Muscle of leg (tissue), 11 donors: ENCODE results near the gene CCDC174. TPM values are rescaled to one million over a fixed set of nuclear protein-coding genes. Genes with fewer than 3 reads are reported as not detected.
A peak's percentile ranks its signal among the peaks of the same experiment; 100 is the strongest.

Source experiments
- DNase-seq: peaks from one replicate; pipeline ENCODE4 v3.0.0; 2013
- H3K27ac ChIP-seq: one replicate; pipeline ENCODE4 v1.5.1; 2013; ENCODE audit warnings: mild to moderate bottlenecking, low read length, control low read depth
- H3K27me3 ChIP-seq: one replicate; pipeline ENCODE4 v1.6.1; 2013; ENCODE audit warnings: low read length; ENCODE audit not compliant: control insufficient read depth, insufficient read depth
- H3K36me3 ChIP-seq: one replicate; pipeline ENCODE4 v1.6.1; 2013; ENCODE audit warnings: low read length; ENCODE audit not compliant: control insufficient read depth, insufficient read depth
- H3K4me1 ChIP-seq: one replicate; pipeline ENCODE4 v1.6.1; 2013; ENCODE audit warnings: low read length; ENCODE audit not compliant: control insufficient read depth, insufficient read depth
- H3K4me3 ChIP-seq: one replicate; pipeline ENCODE4 v1.5.1; 2013; ENCODE audit warnings: low read length, control low read depth
- H3K9me3 ChIP-seq: replicated peaks from 2 replicates; pipeline ENCODE4 v1.6.1; 2013; ENCODE audit warnings: low read depth, low read length; ENCODE audit not compliant: control insufficient read depth
- WGBS: methylation state at CpG from one replicate; pipeline ENCODE4 v1.1.5; 2013; ENCODE audit warnings: missing lambda C conversion rate; ENCODE audit not compliant: insufficient coverage; 5-methylcytosine and 5-hydroxymethylcytosine counted together
- polyA plus RNA-seq, 8 donors: library from polyadenylated mRNA; unstranded; fragments of 120-200 nt; gene quantifications; one replicate each; pipeline versions ENCODE4 v1.2.1 to v1.2.3, GENCODE V29; 2013; ENCODE audit warnings: inconsistent platforms in 1 of 8, low replicate concordance in 1 of 8; ENCODE audit not compliant: insufficient read length in 8 of 8, insufficient read depth in 1 of 8
- total RNA-seq: library from RNA; stranded (reverse); fragments of 120-200 nt; gene quantifications from one replicate; pipeline ENCODE4 v1.2.4, GENCODE V29; 2013

The CCDC174 gene
- total and polyA plus RNA-seq, 9 donors = 14.8 to 21.0 (median 17.4) TPM

- no peak overlapping the region for H3K27ac ChIP-seq
- DNase-seq = peak; percentile 80
Observed at GRCh38 chr3:14623569-14624051, 28.0 kb upstream of the CCDC174 start.

DNA sequence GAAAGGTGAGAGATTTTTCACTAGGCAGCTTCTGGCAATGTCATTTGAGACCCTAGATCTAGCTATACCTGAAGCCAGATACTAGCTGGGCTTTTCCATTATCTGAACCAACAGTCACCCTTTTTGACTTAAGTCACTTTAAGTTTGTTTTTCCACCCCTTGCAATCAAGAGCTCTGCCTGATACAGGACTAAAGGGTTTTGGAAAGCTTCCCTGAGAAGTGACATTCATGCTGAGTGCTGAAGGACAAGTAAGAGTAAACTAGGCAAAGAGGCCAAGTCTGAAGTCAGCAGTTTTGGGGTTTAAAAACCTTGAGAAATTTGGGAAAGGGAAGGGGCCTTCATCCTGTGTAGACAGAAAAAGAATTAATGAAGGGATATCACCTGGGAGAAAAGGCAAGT, 27.1 kb upstream of the CCDC174 start:
- peaks cover 7% of the 10 kb centered on the region for H3K27me3 ChIP-seq
- no peak for DNase-seq
- no peak overlapping the region for H3K4me3 ChIP-seq
- H3K9me3 ChIP-seq = peaks cover 4% of the 10 kb centered on the region
- no peak overlapping the region for H3K27ac ChIP-seq
- H3K4me1 ChIP-seq = peaks cover 14% of the 10 kb centered on the region
- no peaks in the 10 kb centered on the region for H3K36me3 ChIP-seq

More at GRCh38 chr3:14623569-14624051, 28.0 kb upstream of the CCDC174 start:
- peaks cover 14% of the 10 kb centered on the region for H3K4me1 ChIP-seq
- no CpG with 5 or more reads among the region's 4 CpGs for WGBS
- no peak overlapping the region for H3K4me3 ChIP-seq
- peaks cover 5% of the 10 kb centered on the region for H3K27me3 ChIP-seq
- peaks cover 2% of the 10 kb centered on the region for H3K9me3 ChIP-seq
- H3K36me3 ChIP-seq = no peaks in the 10 kb centered on the region

DNA sequence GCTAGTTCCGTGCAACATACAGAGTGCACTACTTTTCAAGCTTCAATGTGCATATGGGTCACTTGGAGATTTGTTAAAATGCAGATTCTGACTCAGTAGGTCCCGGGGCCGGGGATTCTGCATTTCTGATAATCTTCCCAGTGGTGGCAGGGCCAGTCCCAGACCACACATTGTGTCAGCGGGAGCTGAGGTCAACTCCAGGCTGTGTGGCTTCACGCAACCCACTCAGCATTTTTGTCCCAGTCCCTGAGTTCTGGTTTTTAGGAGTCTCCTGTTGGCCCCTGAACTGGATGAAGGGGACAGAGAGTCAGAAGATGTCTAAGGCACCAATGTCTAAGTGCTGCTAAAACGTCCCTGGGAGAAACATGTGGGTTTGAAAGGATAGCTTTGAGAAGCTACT, 26.1 kb upstream of the CCDC174 start:
- 72% methylated on average over 4 of the region's 6 CpGs for WGBS

DNA sequence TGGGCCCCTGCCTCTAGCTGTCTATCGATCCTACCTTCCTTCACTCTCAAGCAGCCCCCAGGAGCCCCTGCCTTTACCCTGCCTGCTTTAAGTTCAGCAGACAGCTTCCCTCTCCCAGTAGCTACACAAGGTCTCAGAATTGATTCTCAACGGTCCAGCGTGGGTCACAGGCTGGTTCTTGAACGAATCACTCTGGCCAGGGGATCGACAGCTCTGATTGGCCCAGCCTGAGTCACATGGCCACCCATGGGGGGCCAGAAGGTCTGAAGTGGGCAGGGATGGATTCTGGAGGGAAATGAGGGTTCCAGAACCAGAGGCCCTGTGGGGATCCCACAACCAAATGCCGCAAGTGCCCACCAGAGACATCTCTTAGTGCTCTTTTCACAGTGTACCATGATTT, 23.7 kb upstream of the CCDC174 start:
- no peaks in the 10 kb centered on the region for H3K36me3 ChIP-seq
- WGBS = 77% methylated on average over 1 of the region's 6 CpGs
- H3K4me3 ChIP-seq = no peak overlapping the region
- no peak overlapping the region for H3K27ac ChIP-seq
- peaks cover 8% of the 10 kb centered on the region for H3K4me1 ChIP-seq
- H3K9me3 ChIP-seq = peaks cover 4% of the 10 kb centered on the region
- peaks cover 5% of the 10 kb centered on the region for H3K27me3 ChIP-seq
- DNase-seq = no peak

More for the DNA sequence above, 26.1 kb upstream of the CCDC174 start:
- Histone ChIP-seq H3K27me3 (peaks cover 5% of the 10 kb centered on the region), H3K4me3 (no peak overlapping the region), H3K4me1 (peaks cover 14% of the 10 kb centered on the region), H3K27ac (no peak overlapping the region), H3K36me3 (no peaks in the 10 kb centered on the region), H3K9me3 (peaks cover 4% of the 10 kb centered on the region)
- no peak for DNase-seq

DNA sequence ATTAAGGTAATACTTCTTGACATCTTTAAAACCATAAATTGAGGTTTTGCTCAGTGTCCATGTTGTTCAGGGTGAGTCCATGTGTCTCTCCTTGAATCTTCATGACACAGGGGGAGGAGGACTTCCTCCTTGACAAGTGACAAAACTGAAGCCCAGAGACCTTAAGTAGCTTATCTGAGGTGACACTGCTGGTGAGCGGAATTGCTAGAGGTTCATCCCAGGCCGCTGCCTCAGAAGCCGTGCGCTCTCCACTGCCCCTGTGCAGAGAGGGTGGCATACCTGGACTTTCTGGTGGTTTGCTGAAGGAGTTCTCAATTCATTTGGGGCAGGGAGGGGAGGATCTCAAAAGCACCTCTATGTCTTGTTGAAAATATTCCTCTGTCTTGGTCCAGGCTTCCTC, 23.2 kb upstream of the CCDC174 start:
- 96% methylated on average over 4 of the region's 4 CpGs for WGBS
- DNase-seq = no peak
- Histone ChIP-seq H3K27ac (no peak overlapping the region), H3K4me1 (peaks cover 2% of the 10 kb centered on the region), H3K9me3 (peaks cover 4% of the 10 kb centered on the region), H3K36me3 (no peaks in the 10 kb centered on the region), H3K27me3 (peaks cover 7% of the 10 kb centered on the region), H3K4me3 (no peak overlapping the region)

DNA sequence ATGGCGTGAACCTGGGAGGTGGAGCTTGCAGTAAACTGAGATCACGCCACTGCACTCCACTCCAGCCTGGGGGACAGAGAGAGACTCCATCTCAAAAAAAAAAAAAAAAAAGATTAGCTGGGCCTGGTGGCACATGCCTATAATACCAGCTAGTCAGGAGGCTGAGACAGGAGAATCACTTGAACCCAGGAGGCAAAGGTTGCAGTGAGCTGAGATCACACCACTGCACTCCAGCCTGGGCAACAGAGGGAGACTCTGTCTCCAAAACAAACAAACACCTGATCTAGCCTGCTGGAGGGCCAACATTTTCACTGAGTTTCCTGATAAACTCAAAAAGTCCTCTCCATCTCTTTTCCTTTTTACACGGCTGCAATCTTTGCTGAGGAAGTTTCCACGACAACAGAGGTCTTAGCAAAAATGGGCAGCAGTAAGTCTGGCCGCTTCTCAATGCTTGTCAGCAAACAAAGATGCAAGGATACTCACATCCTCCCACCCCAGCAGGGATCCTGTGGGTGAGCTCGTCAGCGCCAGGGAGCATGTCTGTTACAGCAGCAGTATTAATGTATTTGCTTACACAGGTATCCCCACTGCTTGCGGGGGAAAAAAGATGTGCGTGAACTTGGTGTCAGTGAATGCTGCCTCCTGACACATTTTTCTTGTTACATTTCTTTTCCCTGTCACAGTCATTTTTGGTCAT, 21.0 kb upstream of the CCDC174 start:
- Histone ChIP-seq H3K9me3 (peaks cover 4% of the 10 kb centered on the region), H3K4me1 (no peaks in the 10 kb centered on the region), H3K27ac (no peak overlapping the region), H3K4me3 (no peak overlapping the region), H3K36me3 (no peaks in the 10 kb centered on the region), H3K27me3 (peaks cover 13% of the 10 kb centered on the region)
- 47% methylated on average over 3 of the region's 9 CpGs for WGBS
- no peak for DNase-seq

DNA sequence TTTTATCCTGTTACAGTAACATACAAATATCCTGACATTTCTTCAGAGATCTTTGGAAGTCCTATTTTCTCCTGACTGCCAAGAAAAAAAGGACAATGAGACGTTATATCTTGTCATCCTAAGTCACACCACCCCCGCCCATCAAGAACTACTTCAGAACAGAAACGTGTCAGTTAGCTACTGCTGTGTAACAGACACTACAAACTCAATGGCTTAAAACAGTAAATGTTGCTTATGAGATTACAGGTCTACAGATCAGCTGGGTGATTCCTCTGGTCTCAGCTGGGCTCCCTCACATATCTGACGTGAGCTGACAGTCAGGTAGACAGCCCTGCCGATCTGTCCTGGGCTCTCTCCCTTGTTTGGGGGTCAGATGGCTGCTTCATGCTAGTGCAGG, 20.5 kb upstream of the CCDC174 start:
- Histone ChIP-seq H3K9me3 (peaks cover 4% of the 10 kb centered on the region), H3K4me3 (no peak overlapping the region), H3K4me1 (no peaks in the 10 kb centered on the region), H3K27ac (no peak overlapping the region), H3K27me3 (peaks cover 17% of the 10 kb centered on the region), H3K36me3 (no peaks in the 10 kb centered on the region)
- DNase-seq = no peak
- WGBS = 74% methylated on average over 2 of the region's 5 CpGs

- Histone ChIP-seq H3K4me1 (no peaks in the 10 kb centered on the region), H3K36me3 (no peaks in the 10 kb centered on the region), H3K4me3 (no peak overlapping the region), H3K9me3 (peaks cover 4% of the 10 kb centered on the region), H3K27ac (no peak overlapping the region), H3K27me3 (peaks cover 22% of the 10 kb centered on the region)
- 64% methylated on average over 2 of the region's 8 CpGs for WGBS
- no peak for DNase-seq
Observed at GRCh38 chr3:14631687-14632441, 19.7 kb upstream of the CCDC174 start.

DNA sequence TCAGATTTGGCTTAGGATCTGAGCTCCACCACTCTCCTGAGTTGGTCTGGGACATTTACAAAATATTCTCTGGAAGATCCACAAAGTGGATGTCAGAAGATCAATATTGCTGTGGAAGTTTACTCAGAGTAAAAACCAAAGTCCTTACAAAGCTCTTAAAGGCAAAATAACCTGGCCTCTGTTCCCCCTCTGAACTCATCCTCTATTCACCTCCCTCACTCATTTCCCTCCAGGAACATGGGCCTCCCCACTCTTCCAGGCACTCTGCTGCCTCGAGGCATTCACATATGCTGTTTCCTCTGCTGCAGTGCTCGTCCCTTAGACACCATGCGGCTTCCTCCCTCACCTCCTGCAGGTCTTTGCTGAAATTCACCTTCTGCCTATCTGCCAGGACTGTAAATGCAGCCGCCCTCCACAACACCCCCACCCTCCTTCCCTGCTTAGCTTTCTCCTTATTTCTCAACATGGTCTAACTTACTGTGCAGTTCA, 19.1 kb upstream of the CCDC174 start:
- peaks cover 4% of the 10 kb centered on the region for H3K9me3 ChIP-seq
- H3K27ac ChIP-seq = no peak overlapping the region
- peaks cover 22% of the 10 kb centered on the region for H3K27me3 ChIP-seq
- H3K4me1 ChIP-seq = no peaks in the 10 kb centered on the region
- no peaks in the 10 kb centered on the region for H3K36me3 ChIP-seq
- no peak for DNase-seq
- H3K4me3 ChIP-seq = no peak overlapping the region
- WGBS = 31% methylated on average over 4 of the region's 4 CpGs

DNA sequence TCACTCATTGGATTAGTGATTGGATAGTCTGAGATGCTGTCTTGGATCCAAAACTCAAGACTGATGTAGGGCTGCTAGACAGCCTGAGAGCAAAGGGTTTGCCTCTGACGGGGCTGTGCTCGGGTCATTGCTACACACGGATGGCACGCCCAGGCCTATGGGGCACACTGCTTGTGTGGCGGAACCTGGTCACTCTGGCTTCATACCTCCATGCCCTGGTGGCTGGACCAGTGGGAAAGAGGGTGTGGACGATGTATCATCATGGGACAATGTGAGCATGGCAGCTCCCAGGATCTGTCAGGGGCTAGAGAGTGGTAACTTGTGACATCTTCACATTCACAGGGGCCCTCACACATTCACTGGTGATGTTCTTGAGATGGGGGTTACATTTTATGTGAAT, 18.1 kb upstream of the CCDC174 start:
- DNase-seq = no peak
- Histone ChIP-seq H3K27me3 (peaks cover 19% of the 10 kb centered on the region), H3K4me1 (no peaks in the 10 kb centered on the region), H3K4me3 (no peak overlapping the region), H3K36me3 (no peaks in the 10 kb centered on the region), H3K27ac (no peak overlapping the region), H3K9me3 (peaks cover 4% of the 10 kb centered on the region)
- 92% methylated on average over 4 of the region's 6 CpGs for WGBS
